NOMO-1 (cell line): ENCODE measurements around the gene ZC2HC1C.

Experiments used
- DNase-seq, 2 experiments: peaks; one replicate each; lab custom pipeline; 2025; ENCODE audit not compliant: unreplicated experiment in 2 of 2; lab: John Stamatoyannopoulos, UW

The ZC2HC1C gene

GRCh38 chr14:75069121-75069810 is at the start of gene ZC2HC1C:
Gene ZC2HC1C (plus strand): TSS chr14:75069641. CDS start chr14:75070574, 933 bp downstream.
- DNase-seq, result peak; percentile 73 to 84

GRCh38 chr14:75022655-75023054 is 46.8 kb upstream of the ZC2HC1C start:
- no peak for DNase-seq

GRCh38 chr14:75023108-75023507 is 46.3 kb upstream of the ZC2HC1C start:
- no peak for DNase-seq

GRCh38 chr14:75025082-75025481 is 44.4 kb upstream of the ZC2HC1C start:
- DNase-seq, result peak in 1 of 2 experiments; percentile 38

GRCh38 chr14:75025876-75026275 is 43.6 kb upstream of the ZC2HC1C start:
- DNase-seq, result no peak

GRCh38 chr14:75030147-75030546 is 39.3 kb upstream of the ZC2HC1C start:
- DNase-seq, result no peak

GRCh38 chr14:75032939-75033338 is 36.5 kb upstream of the ZC2HC1C start:
- DNase-seq, result no peak

GRCh38 chr14:75040507-75040906 is 28.9 kb upstream of the ZC2HC1C start:
- DNase-seq, result no peak

- DNase-seq, result no peak
These were observed 28.5 kb upstream of the ZC2HC1C start for GRCh38 chr14:75040959-75041358.

GRCh38 chr14:75041613-75042012 is 27.8 kb upstream of the ZC2HC1C start:
- no peak for DNase-seq

- DNase-seq, result no peak
These were observed 27.4 kb upstream of the ZC2HC1C start for GRCh38 chr14:75042035-75042434.

- DNase-seq, result no peak
These were observed 25.1 kb upstream of the ZC2HC1C start for GRCh38 chr14:75044322-75044721.

- DNase-seq, result no peak
These were observed 24.7 kb upstream of the ZC2HC1C start for GRCh38 chr14:75044752-75045151.

- no peak for DNase-seq
These were observed 23.2 kb upstream of the ZC2HC1C start for GRCh38 chr14:75046275-75046674.

GRCh38 chr14:75046899-75047298 is 22.5 kb upstream of the ZC2HC1C start:
- DNase-seq, result no peak

GRCh38 chr14:75047506-75047905 is 21.9 kb upstream of the ZC2HC1C start:
- no peak for DNase-seq

GRCh38 chr14:75048101-75048500 is 21.3 kb upstream of the ZC2HC1C start:
- no peak for DNase-seq

- no peak for DNase-seq
These were observed 20.3 kb upstream of the ZC2HC1C start for GRCh38 chr14:75049136-75049535.

GRCh38 chr14:75049731-75050201 is 19.7 kb upstream of the ZC2HC1C start:
- peak in 1 of 2 experiments; percentile 45 for DNase-seq

- DNase-seq, result peak; percentile 67 to 77
These were observed 18.4 kb upstream of the ZC2HC1C start, which contains the start of gene MLH3 for GRCh38 chr14:75050852-75051555. Gene MLH3 (minus strand): TSS chr14:75051467. CDS start chr14:75049655, 1,812 bp downstream.

- DNase-seq, result no peak
These were observed 17.9 kb upstream of the ZC2HC1C start for GRCh38 chr14:75051556-75051899.
